Osteoblast (primary cell): ENCODE results near the gene WNT7B. TPM values are rescaled to one million over a fixed set of nuclear protein-coding genes. Genes with fewer than 3 reads are reported as not detected.
A peak's percentile ranks its signal among the peaks of the same experiment; 100 is the strongest.

Source experiments
- DNase-seq: peaks from one replicate; pipeline ENCODE4 v3.0.0; 2011; ENCODE audit warnings: low spot score, mixed read lengths; ENCODE audit not compliant: insufficient read length; ENCODE audit errors: missing footprints
- H2AFZ ChIP-seq: 2 replicates; pipeline ENCODE4 v1.6.0; 2011; ENCODE audit warnings: mild to moderate bottlenecking, low read length
- H3K27ac ChIP-seq: 2 replicates; pipeline ENCODE4 v1.5.1; 2011; ENCODE audit warnings: mild to moderate bottlenecking, low read depth, low read length, moderate library complexity
- H3K27me3 ChIP-seq: 2 replicates; pipeline ENCODE4 v1.6.0; 2012; ENCODE audit warnings: mild to moderate bottlenecking, control low read depth, inconsistent platforms, low read length, moderate library complexity; ENCODE audit not compliant: insufficient read depth
- H3K36me3 ChIP-seq: 2 replicates; pipeline ENCODE4 v1.5.1; 2011; ENCODE audit warnings: mild to moderate bottlenecking, low read length, control low read depth, moderate library complexity; ENCODE audit not compliant: insufficient read depth
- H3K4me1 ChIP-seq: 2 replicates; pipeline ENCODE4 v1.5.1; 2011; ENCODE audit warnings: mild to moderate bottlenecking, low read length, control low read depth, moderate library complexity; ENCODE audit not compliant: insufficient read depth
- H3K4me2 ChIP-seq: 2 replicates; pipeline ENCODE4 v1.6.0; 2011; ENCODE audit warnings: mild to moderate bottlenecking, low read length; ENCODE audit not compliant: insufficient read depth
- H3K4me3 ChIP-seq: fragments of 200-600 bp; sonication (generic); 3 replicates; pipeline ENCODE4 v1.5.1; 2012; ENCODE audit warnings: mild to moderate bottlenecking, low read length, inconsistent platforms; ENCODE audit not compliant: insufficient read depth
- H3K79me2 ChIP-seq: 2 replicates; pipeline ENCODE4 v1.6.0; 2012; ENCODE audit warnings: mild to moderate bottlenecking, low read length, control low read depth, inconsistent platforms; ENCODE audit not compliant: insufficient read depth
- H3K9me3 ChIP-seq: 2 replicates; pipeline ENCODE4 v1.5.1; 2011; ENCODE audit warnings: low read depth, low read length, control low read depth
- H4K20me1 ChIP-seq: 2 replicates; pipeline ENCODE4 v1.6.0; 2012; ENCODE audit warnings: mild to moderate bottlenecking, low read length, control low read depth; ENCODE audit not compliant: insufficient read depth
- total RNA-seq: library from RNA; depleted of rRNA; stranded (reverse); fragments of >200 nt; gene quantifications from 2 replicates; pipeline ENCODE4 v1.2.3, GENCODE V29; 2012
- TF ChIP-seq, protein P1 (sequence below): IDR thresholded peaks from 2 replicates; pipeline ENCODE4 v1.5.1; 2011; ENCODE audit warnings: mild to moderate bottlenecking, low read depth, low read length, moderate library complexity; ENCODE audit errors: extremely low read depth

WNT7B gene
- total RNA-seq, 1 donor, result not detected

DNA sequence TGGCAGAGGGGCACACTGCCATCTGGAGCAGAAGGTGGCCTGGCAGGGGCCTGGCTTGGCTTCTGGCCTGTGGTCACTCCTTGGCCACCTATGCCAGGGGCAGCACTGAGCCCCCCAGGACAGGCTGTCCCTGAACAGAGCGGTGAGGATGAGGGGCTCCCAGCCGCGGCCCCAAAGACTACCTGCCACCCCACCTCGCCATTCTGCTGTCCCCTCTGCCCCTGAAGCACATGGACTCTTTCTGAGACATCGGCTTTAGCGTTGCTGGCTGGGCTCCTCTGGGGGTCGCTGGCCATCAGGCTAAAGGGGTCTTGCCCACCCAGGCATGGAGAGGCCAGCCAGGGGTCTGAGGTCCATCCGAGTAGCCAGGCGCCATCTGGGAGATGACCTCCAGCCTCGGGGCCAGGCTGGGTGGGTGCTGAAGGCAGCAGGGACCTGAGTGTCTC lies 87.8 kb downstream of the WNT7B start:
- Histone ChIP-seq H2AFZ (no peak overlapping the region), H3K4me1 (no peaks in the 10 kb centered on the region), H3K4me3 (no peak overlapping the region)

DNA sequence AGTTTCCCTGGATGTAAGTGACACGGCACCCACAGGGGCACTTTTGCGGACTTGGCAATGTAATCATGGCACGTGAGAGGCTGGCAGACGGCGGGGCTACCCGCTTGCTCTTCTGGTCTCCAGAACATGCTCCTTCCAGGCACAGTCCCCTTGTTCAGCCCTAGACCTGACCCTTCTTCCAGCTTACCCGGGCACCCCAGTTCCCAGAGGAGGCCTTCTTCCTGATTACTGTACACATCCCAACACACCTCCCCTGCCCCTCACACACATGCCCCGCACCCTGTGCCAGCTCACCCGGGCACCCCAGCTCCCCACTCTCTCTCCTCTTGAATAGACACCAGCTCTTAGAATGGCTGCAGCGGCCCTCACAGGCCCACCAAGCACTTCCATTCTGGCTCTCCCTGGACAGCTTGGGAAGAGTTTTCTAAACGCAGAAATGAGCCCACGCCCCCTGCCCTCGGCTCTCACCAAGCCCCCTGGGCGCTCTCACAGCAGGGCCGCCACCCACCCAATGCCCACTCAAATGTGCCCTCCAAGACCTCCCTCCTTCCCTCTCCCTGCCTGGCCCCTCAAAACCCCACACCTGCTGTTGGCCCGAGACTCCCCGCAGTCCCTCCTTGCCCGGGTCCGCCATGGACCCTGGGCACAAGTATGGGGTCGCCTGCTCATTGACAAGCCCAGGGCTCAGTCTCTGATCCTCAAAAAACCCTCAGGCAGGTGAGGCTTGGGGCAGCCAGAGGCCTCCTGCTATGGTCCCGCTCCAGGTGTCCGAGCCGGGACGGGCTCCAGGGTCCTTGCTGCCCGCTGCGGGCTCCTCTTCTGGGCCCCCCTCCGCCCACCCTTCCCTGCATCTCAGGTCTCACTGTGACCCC lies 88.5 kb downstream of the WNT7B start:
- no peak overlapping the region for H3K4me3 ChIP-seq
- no peak overlapping the region for H2AFZ ChIP-seq
- H3K9me3 ChIP-seq, result no peaks in the 10 kb centered on the region
- TF ChIP-seq, protein P1, sequence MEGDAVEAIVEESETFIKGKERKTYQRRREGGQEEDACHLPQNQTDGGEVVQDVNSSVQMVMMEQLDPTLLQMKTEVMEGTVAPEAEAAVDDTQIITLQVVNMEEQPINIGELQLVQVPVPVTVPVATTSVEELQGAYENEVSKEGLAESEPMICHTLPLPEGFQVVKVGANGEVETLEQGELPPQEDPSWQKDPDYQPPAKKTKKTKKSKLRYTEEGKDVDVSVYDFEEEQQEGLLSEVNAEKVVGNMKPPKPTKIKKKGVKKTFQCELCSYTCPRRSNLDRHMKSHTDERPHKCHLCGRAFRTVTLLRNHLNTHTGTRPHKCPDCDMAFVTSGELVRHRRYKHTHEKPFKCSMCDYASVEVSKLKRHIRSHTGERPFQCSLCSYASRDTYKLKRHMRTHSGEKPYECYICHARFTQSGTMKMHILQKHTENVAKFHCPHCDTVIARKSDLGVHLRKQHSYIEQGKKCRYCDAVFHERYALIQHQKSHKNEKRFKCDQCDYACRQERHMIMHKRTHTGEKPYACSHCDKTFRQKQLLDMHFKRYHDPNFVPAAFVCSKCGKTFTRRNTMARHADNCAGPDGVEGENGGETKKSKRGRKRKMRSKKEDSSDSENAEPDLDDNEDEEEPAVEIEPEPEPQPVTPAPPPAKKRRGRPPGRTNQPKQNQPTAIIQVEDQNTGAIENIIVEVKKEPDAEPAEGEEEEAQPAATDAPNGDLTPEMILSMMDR, result no peak
- no peaks in the 10 kb centered on the region for H3K4me1 ChIP-seq
- no peaks in the 10 kb centered on the region for H3K36me3 ChIP-seq
- H3K4me2 ChIP-seq, result no peak overlapping the region
- H3K27ac ChIP-seq, result no peak overlapping the region
- no peaks in the 10 kb centered on the region for H3K79me2 ChIP-seq
- peak; percentile 57 for DNase-seq
- peaks cover 17% of the 10 kb centered on the region for H3K27me3 ChIP-seq
- H4K20me1 ChIP-seq, result no peaks in the 10 kb centered on the region

More for the DNA sequence above, 87.8 kb downstream of the WNT7B start:
- Histone ChIP-seq H3K27ac (no peak overlapping the region), H3K9me3 (no peaks in the 10 kb centered on the region), H3K36me3 (no peaks in the 10 kb centered on the region), H3K4me2 (no peak overlapping the region), H3K27me3 (peaks cover 13% of the 10 kb centered on the region), H3K79me2 (no peaks in the 10 kb centered on the region), H4K20me1 (no peaks in the 10 kb centered on the region)
- TF ChIP-seq, protein P1, result no peak
- DNase-seq, result peak; percentile 81

DNA sequence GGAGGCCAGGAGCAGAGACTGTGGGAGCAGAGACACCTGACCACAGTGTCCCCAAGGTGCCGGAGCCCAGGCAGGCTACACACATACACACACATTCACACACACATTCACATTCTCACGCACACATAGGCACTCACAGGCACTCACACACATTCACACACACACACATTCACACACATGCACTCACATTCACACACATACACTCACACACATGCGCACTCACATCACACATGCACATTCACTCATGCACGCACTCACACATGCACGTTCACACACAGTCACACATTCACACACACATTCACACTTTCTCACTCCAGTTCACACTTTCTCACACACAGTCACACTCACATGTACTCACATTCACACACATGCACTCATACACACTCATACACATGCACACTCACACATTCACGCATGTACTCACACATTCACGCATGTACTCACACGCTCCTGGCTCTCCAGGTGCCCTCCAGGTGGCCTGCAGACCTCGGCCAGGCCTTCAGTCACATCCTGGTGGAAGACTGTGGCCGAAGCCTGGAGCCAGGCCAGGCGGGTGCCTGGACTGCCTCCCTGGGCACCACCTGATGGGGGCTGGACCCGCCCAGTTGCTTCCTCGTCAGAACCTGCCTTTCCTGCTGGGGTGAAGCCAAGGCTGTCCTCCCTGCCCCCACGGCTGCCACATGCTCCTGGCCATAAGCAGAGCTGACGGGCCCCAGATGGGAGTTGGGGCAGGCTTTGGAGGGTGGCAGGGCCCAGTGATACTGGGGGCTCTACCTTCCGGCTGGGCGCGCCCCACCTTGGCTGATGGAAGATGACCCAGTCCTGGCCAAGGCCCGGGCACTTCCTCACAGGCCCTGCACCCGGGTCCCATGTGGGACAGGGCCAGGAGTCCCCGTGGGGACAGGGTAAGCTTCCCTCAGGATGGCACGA lies 89.5 kb downstream of the WNT7B start:
- peaks cover 16% of the 10 kb centered on the region for H3K27me3 ChIP-seq
- no peak overlapping the region for H3K4me3 ChIP-seq
- TF ChIP-seq, protein P1, result no peak
- no peaks in the 10 kb centered on the region for H4K20me1 ChIP-seq
- no peaks in the 10 kb centered on the region for H3K79me2 ChIP-seq
- H3K4me1 ChIP-seq, result no peaks in the 10 kb centered on the region
- DNase-seq, result peak; percentile 86
- H2AFZ ChIP-seq, result no peak overlapping the region
- H3K36me3 ChIP-seq, result no peaks in the 10 kb centered on the region
- H3K4me2 ChIP-seq, result no peak overlapping the region
- H3K9me3 ChIP-seq, result no peaks in the 10 kb centered on the region
- no peak overlapping the region for H3K27ac ChIP-seq
